H1 (cell line): ENCODE data around the gene CCDC18. TPM values are rescaled to one million over a fixed set of nuclear protein-coding genes. Genes with fewer than 3 reads are reported as not detected.
"Not testable (repeated sequence)": the region's sequence is repeated elsewhere in the genome, so short reads cannot be mapped to it uniquely, and the experiment has no call there.

Experiments used
- CTCF ChIA-PET: fragments of 300-600 bp; sonication (Branson Sonifier 250); formaldehyde crosslinking; loops from one replicate; lab custom pipeline; 2021; ENCODE audit not compliant: partially characterized antibody; lab: Charles Lee
- POLR2A ChIA-PET: fragments of 300-600 bp; sonication (Branson Sonifier 250); formaldehyde crosslinking; loops from one replicate; lab custom pipeline; 2021; ENCODE audit warnings: inconsistent platforms; ENCODE audit not compliant: partially characterized antibody; lab: Charles Lee
- DNase-seq, 2 experiments: peaks; one replicate each; pipeline versions ENCODE4 v3.0.0 to v3.0.0-alpha.2; 2010 to 2022; ENCODE audit warnings: low spot score in 2 of 2, low read depth in 1 of 2, mixed read lengths in 1 of 2
- FAIRE-seq: peaks from 2 replicates; lab custom pipeline; 2011; peaks lifted over from hg19 to GRCh38; lab: Jason Lieb, UNC
- H2AFZ ChIP-seq: 2 replicates; pipeline ENCODE4 v1.8.1; 2012; ENCODE audit warnings: low read length, inconsistent platforms
- H2AK5ac ChIP-seq: 2 replicates; pipeline ENCODE4 v1.6.1; 2013; ENCODE audit warnings: low read depth, low read length
- H2BK120ac ChIP-seq: replicated peaks from 2 replicates; pipeline ENCODE3; 2013; ENCODE audit warnings: low read depth, low read length, inconsistent platforms
- H2BK12ac ChIP-seq: 2 replicates; pipeline ENCODE4 v1.6.1; 2013; ENCODE audit warnings: low read depth, low read length
- H2BK15ac ChIP-seq: 2 replicates; pipeline ENCODE4 v1.6.1; 2013; ENCODE audit warnings: low read length
- H2BK20ac ChIP-seq: 2 replicates; pipeline ENCODE4 v1.6.1; 2013; ENCODE audit warnings: low read length
- H2BK5ac ChIP-seq: 2 replicates; pipeline ENCODE4 v1.6.1; 2013; ENCODE audit warnings: low read depth, low read length
- H3K14ac ChIP-seq: 2 replicates; pipeline ENCODE4 v1.6.1; 2013; ENCODE audit warnings: inconsistent platforms; ENCODE audit not compliant: insufficient read length
- H3K18ac ChIP-seq: 2 replicates; pipeline ENCODE4 v1.6.1; 2013; ENCODE audit warnings: low read length; ENCODE audit errors: extremely low read depth
- H3K23ac ChIP-seq: 2 replicates; pipeline ENCODE4 v1.6.1; 2013; ENCODE audit warnings: inconsistent platforms; ENCODE audit not compliant: insufficient read length
- H3K23me2 ChIP-seq: 2 replicates; pipeline ENCODE4 v1.6.1; 2013; ENCODE audit warnings: low read depth, low read length
- H3K27ac ChIP-seq: 2 replicates; pipeline ENCODE4 v1.6.1; 2011; ENCODE audit warnings: low read depth, low read length, inconsistent platforms
- H3K27me3 ChIP-seq, 4 experiments: replicated peaks in 1 of 4; 1 replicate in 1 of 4; 2 replicates in 3 of 4; pipeline versions ENCODE4 v1.6.1 to v1.8.1; 2011 to 2013; ENCODE audit warnings: low read length in 3 of 4, mild to moderate bottlenecking in 3 of 4, inconsistent platforms in 2 of 4, mixed read lengths in 2 of 4, moderate library complexity in 1 of 4; ENCODE audit not compliant: control insufficient read depth in 3 of 4, insufficient read depth in 3 of 4; ENCODE audit errors: extremely low read depth in 1 of 4
- H3K36me3 ChIP-seq, 4 experiments: 2 replicates each; pipeline versions ENCODE4 v1.6.1 to v1.8.1; 2011 to 2013; ENCODE audit warnings: mild to moderate bottlenecking in 4 of 4, low read length in 3 of 4, moderate library complexity in 2 of 4, control low read depth in 1 of 4, inconsistent platforms in 1 of 4; ENCODE audit not compliant: insufficient read depth in 4 of 4, control insufficient read depth in 2 of 4
- H3K4ac ChIP-seq: replicated peaks from 2 replicates; pipeline ENCODE3; 2013; ENCODE audit warnings: low read length, low read depth, mixed read lengths, inconsistent platforms; ENCODE audit not compliant: insufficient read length
- H3K4me1 ChIP-seq, 4 experiments: replicated peaks in 1 of 4; 1 replicate in 1 of 4; 2 replicates in 3 of 4; pipeline versions ENCODE4 v1.6.1 to v1.8.1; 2011 to 2013; ENCODE audit warnings: low read length in 3 of 4, inconsistent platforms in 2 of 4, mixed read lengths in 1 of 4; ENCODE audit not compliant: insufficient read depth in 4 of 4, control insufficient read depth in 3 of 4
- H3K4me2 ChIP-seq, 2 experiments: 2 replicates each; pipeline versions ENCODE4 v1.6.1 to v1.8.1; 2011 to 2013; ENCODE audit warnings: low read depth in 2 of 2, low read length in 2 of 2, control low read depth in 1 of 2, inconsistent platforms in 1 of 2, mild to moderate bottlenecking in 1 of 2; ENCODE audit not compliant: insufficient read depth in 1 of 2
- H3K4me3 ChIP-seq, 4 experiments: fragments of 200-600, 300-600 bp in 1 of 4; sonication (generic), shearing (Covaris generic), sonication (Bioruptor Twin) in 1 of 4; 2 replicates each; pipeline versions ENCODE4 v1.5.1 to v1.8.1; 2011 to 2016; ENCODE audit warnings: low read length in 4 of 4, low read depth in 3 of 4, control low read depth in 2 of 4, inconsistent platforms in 2 of 4, mild to moderate bottlenecking in 2 of 4, mixed read lengths in 1 of 4, moderate library complexity in 1 of 4; ENCODE audit not compliant: insufficient read depth in 2 of 4; ENCODE audit errors: extremely low read depth in 1 of 4
- H3K56ac ChIP-seq: replicated peaks from 2 replicates; pipeline ENCODE3; 2013; ENCODE audit warnings: low read depth, mild to moderate bottlenecking, mixed read lengths, low read length, inconsistent platforms; ENCODE audit not compliant: insufficient read length
- H3K79me1 ChIP-seq: 2 replicates; pipeline ENCODE4 v1.6.1; 2013; ENCODE audit warnings: low read depth, low read length, control low read depth
- H3K79me2 ChIP-seq, 2 experiments: 2 replicates each; pipeline versions ENCODE4 v1.6.1 to v1.8.1; 2012 to 2013; ENCODE audit warnings: low read length in 2 of 2, mild to moderate bottlenecking in 2 of 2, inconsistent platforms in 1 of 2; ENCODE audit not compliant: insufficient read depth in 2 of 2, control insufficient read depth in 1 of 2
- H3K9ac ChIP-seq, 4 experiments: replicated peaks in 1 of 4; 1 replicate in 1 of 4; 2 replicates in 3 of 4; pipeline versions ENCODE4 v1.6.1 to v1.8.1; 2011 to 2013; ENCODE audit warnings: low read depth in 3 of 4, low read length in 3 of 4, control low read depth in 2 of 4, mild to moderate bottlenecking in 2 of 4, moderate library complexity in 2 of 4, inconsistent platforms in 1 of 4; ENCODE audit errors: extremely low read depth in 1 of 4
- H3K9me3 ChIP-seq, 2 experiments: 2 replicates each; pipeline versions ENCODE4 v1.6.1 to v1.8.1; 2012 to 2013; ENCODE audit warnings: mild to moderate bottlenecking in 2 of 2, moderate library complexity in 2 of 2, control low read depth in 1 of 2, inconsistent platforms in 1 of 2, low read depth in 1 of 2, low read length in 1 of 2, mixed read lengths in 1 of 2; ENCODE audit not compliant: insufficient read depth in 2 of 2
- H4K20me1 ChIP-seq, 2 experiments: replicated peaks in 1 of 2; 2 replicates each; pipeline versions ENCODE3 to v1.8.1; 2011 to 2013; ENCODE audit warnings: inconsistent platforms in 2 of 2, low read length in 2 of 2, mild to moderate bottlenecking in 1 of 2; ENCODE audit not compliant: insufficient read depth in 2 of 2, control insufficient read depth in 1 of 2
- H4K5ac ChIP-seq: 2 replicates; pipeline ENCODE4 v1.6.1; 2013; ENCODE audit warnings: low read length, low read depth, mixed read lengths, inconsistent platforms; ENCODE audit not compliant: insufficient read length
- H4K8ac ChIP-seq: 2 replicates; pipeline ENCODE4 v1.8.0; 2013; ENCODE audit warnings: mild to moderate bottlenecking, moderate library complexity, low read length, inconsistent platforms; ENCODE audit not compliant: insufficient read depth; ENCODE audit errors: extremely low read depth
- H4K91ac ChIP-seq: replicated peaks from 2 replicates; pipeline ENCODE3; 2013; ENCODE audit warnings: low read length, mixed read lengths, inconsistent platforms; ENCODE audit not compliant: insufficient read length
- WGBS, 2 experiments: shearing (Covaris generic) in 1 of 2; methylation state at CpG; one replicate each; pipeline versions ENCODE4 v1.1.6 to v1.1.7; 2013 to 2015; ENCODE audit warnings: low lambda C conversion rate in 2 of 2, mixed read lengths in 2 of 2, inconsistent platforms in 1 of 2, low coverage in 1 of 2, missing lambda C conversion rate in 1 of 2; ENCODE audit not compliant: insufficient replicate concordance in 2 of 2, insufficient coverage in 1 of 2, insufficient read length in 1 of 2; ENCODE audit errors: extremely low coverage in 1 of 2, missing lambda C conversion rate in 1 of 2; 5-methylcytosine and 5-hydroxymethylcytosine counted together
- polyA plus RNA-seq, 7 experiments: library from polyadenylated mRNA; depleted of rRNA in 3 of 7; stranded (reverse) in 5 of 7; unstranded in 2 of 7; fragments of >200 nt in 5 of 7; fragments of 200-250 nt in 2 of 7; gene quantifications; 1 replicate in 5 of 7; 2 replicates in 1 of 7; 4 replicates in 1 of 7; pipeline versions ENCODE4 v1.2.1 to v1.2.3, GENCODE V29; 2011 to 2013; ENCODE audit warnings: missing spikeins in 2 of 7, mixed read lengths in 2 of 7
- total RNA-seq: library from RNA; stranded (reverse); fragmentation: NEBNext Ultra II Directional; extraction: Animal tissue kit (Norgen Biotek cat#: 25700); gene quantifications from 2 replicates; pipeline ENCODE4 v1.2.1, GENCODE V29; 2021

CCDC18 gene
- total and polyA plus RNA-seq, 2 of the 8 experiments (the other 6 are each of a cell fraction or from before 2014, with no cell fraction given): 3.0 to 21.2 TPM

GRCh38 chr1:93243233-93243632 is 62.7 kb downstream of the CCDC18 start:
- FAIRE-seq, H3K79me2 ChIP-seq: not testable (repeated sequence)

More at GRCh38 chr1:93243233-93243632, 62.7 kb downstream of the CCDC18 start:
- CTCF ChIA-PET, H3K23ac ChIP-seq, H3K9ac ChIP-seq, H3K27me3 ChIP-seq, H3K56ac ChIP-seq, H3K23me2 ChIP-seq, H3K27ac ChIP-seq, H2AFZ ChIP-seq, H3K4ac ChIP-seq, H3K4me3 ChIP-seq, H3K4me1 ChIP-seq, H2BK15ac ChIP-seq, H2BK12ac ChIP-seq, DNase-seq, H4K20me1 ChIP-seq, H4K5ac ChIP-seq, H3K14ac ChIP-seq, H4K8ac ChIP-seq, H2BK5ac ChIP-seq, POLR2A ChIA-PET, H2AK5ac ChIP-seq, H2BK20ac ChIP-seq, H4K91ac ChIP-seq, H3K79me1 ChIP-seq, H3K4me2 ChIP-seq, H3K18ac ChIP-seq, H2BK120ac ChIP-seq: not testable (repeated sequence)
- 95% methylated on average over 3 of the region's 3 CpGs; no CpG with 5 or more reads in 1 of the 2 experiments for WGBS, 2 experiments
- Histone ChIP-seq H3K36me3 (peaks cover 2 to 49% (median 28%) of the 10 kb centered on the region in 4 experiments; a peak in 5 of 8 replicates), H3K9me3 (peaks cover 23 to 28% of the 10 kb centered on the region in 2 experiments)
